Neuron (in vitro differentiated cells): ENCODE data around the gene EHBP1.

Experiments
- H2AFZ ChIP-seq: one replicate; pipeline ENCODE4 v1.6.1; 2013; ENCODE audit warnings: low read depth, mild to moderate bottlenecking, inconsistent platforms, low read length, moderate library complexity
- H3K27me3 ChIP-seq: one replicate; pipeline ENCODE4 v1.6.1; 2013; ENCODE audit warnings: low read length; ENCODE audit not compliant: insufficient read depth
- H3K36me3 ChIP-seq: one replicate; pipeline ENCODE4 v1.6.1; 2013; ENCODE audit warnings: low read length; ENCODE audit not compliant: insufficient read depth
- H3K4me1 ChIP-seq: one replicate; pipeline ENCODE4 v1.6.1; 2013; ENCODE audit warnings: low read length; ENCODE audit not compliant: insufficient read depth
- H3K4me3 ChIP-seq: 2 replicates; pipeline ENCODE4 v1.5.1; 2013; ENCODE audit warnings: mild to moderate bottlenecking, low read length, moderate library complexity
- H3K9me3 ChIP-seq: one replicate; pipeline ENCODE4 v1.6.1; 2013; ENCODE audit warnings: low read length

The EHBP1 gene

DNA sequence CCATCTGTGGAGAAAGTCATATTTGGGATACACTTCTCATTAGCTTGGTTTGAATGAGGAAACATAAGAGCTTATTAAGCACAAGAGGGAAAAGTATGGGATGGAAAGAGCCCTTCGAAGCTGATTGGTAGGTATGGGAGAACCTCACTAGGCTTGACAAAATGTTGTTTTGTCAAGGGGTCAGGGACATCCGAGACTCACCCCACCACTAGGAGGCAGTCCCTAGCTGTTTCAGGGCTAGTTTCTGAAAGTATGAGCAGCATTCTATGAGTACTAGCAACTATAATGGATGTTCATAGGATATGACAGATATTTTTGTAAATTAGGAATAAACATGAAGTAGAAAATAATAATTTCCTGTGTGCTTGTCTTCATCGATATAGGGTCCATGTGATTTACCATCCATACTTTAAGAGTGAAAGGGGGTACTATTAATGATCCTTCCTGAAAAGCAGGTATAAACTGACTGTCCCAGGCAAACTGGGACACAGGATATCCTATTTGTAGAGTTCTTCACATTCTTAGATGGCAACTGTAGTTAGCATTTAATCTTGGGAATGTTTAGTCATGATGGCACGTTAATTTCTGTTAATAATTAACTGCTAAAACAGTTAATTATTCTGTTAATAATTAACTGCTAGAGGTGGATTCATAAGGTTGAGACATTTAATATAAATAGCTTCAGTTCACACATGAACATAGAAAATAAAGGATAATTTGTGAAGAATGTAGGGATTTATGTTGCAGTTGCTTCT, 373.5 kb downstream of the EHBP1 start:
- H3K9me3 ChIP-seq = no peaks in the 10 kb centered on the region
- no peaks in the 10 kb centered on the region for H3K27me3 ChIP-seq
- H3K4me1 ChIP-seq = no peaks in the 10 kb centered on the region
- H3K36me3 ChIP-seq = no peaks in the 10 kb centered on the region
- no peak overlapping the region for H3K4me3 ChIP-seq
- H2AFZ ChIP-seq = no peak overlapping the region

DNA sequence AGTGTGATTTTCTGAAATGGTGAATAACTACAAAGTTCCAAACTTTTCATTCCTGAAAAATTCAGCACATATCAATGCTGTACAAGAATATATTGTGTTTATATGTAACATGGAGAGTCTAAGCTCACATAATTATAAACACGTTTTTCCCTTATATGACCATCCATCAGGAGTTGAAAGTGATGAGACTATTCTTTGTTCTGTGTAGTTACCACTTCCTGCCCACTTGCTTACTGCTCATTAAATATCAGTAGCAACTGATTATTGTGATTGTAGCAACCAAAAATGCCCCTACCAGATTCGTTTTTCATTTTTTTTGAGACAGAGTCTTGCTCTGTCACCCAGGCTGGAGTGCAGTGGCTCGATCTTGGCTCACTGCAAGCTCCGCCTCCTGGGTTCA, 375.9 kb downstream of the EHBP1 start:
- H2AFZ ChIP-seq = no peak overlapping the region
- no peaks in the 10 kb centered on the region for H3K9me3 ChIP-seq
- H3K36me3 ChIP-seq = no peaks in the 10 kb centered on the region
- no peak overlapping the region for H3K4me3 ChIP-seq
- H3K4me1 ChIP-seq = no peaks in the 10 kb centered on the region
- no peaks in the 10 kb centered on the region for H3K27me3 ChIP-seq

DNA sequence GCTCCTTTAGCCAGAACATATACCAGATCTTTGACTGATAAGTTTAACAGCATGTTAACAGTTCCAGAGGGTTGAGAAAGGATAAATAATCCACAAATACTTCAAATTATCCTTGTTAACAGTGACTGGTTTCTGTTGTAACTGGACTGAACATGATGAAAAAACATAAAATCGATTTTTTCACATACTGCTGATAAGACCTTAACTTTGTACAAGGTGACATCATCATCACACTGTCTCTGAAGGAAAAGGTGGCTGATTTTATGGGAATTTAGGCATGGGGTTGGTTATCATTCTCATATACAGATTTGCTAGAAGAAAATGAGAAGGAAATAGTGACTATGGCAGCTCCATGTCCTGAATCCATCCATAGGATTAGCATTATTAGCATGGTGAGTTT, 381.2 kb downstream of the EHBP1 start:
- Histone ChIP-seq H3K27me3 (no peaks in the 10 kb centered on the region), H3K4me3 (no peak overlapping the region), H3K4me1 (no peaks in the 10 kb centered on the region), H2AFZ (no peak overlapping the region), H3K9me3 (no peaks in the 10 kb centered on the region), H3K36me3 (no peaks in the 10 kb centered on the region)

DNA sequence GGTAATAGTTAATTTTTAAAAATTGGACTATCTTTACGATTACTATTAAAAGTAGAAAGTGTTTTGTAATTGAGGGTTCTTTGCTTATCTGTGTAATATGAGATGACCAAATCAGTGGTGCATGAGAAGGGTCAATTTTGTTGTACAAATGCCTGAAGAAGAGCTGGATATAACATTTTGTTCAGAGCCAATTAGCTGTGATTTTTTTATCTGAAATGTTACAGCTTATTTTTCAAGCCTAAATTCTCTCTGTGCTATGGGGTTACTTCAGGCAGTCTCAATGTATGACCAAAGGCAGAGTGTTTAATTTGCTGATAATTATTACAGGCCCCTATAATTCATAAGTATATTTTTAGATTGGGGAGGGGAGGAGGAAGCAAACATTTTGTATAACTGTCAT, 386.9 kb downstream of the EHBP1 start:
- no peak overlapping the region for H3K4me3 ChIP-seq

DNA sequence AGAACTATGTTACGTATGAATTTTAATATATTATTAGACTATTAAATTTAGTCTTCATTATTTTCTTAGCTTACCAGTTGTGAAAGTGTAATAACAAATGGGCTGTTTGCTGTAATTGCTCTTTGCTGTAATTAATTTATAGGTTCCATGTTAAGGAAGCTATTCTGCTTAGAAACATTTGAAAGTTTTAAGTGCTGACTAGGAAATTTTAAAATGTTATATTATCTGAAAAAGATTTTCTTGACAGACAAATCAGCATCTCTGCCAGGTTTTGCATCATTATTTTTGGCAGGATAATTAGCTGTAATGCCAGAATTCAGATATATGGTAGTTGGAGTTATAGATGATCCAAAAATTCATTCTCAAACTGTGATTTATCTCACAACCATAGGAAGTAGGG, 387.3 kb downstream of the EHBP1 start:
- Histone ChIP-seq H3K4me1 (no peaks in the 10 kb centered on the region), H3K4me3 (no peak overlapping the region), H3K27me3 (no peaks in the 10 kb centered on the region), H2AFZ (no peak overlapping the region), H3K36me3 (no peaks in the 10 kb centered on the region), H3K9me3 (no peaks in the 10 kb centered on the region)

More for the DNA sequence above, 386.9 kb downstream of the EHBP1 start:
- Histone ChIP-seq H3K4me1 (no peaks in the 10 kb centered on the region), H3K27me3 (no peaks in the 10 kb centered on the region), H3K9me3 (no peaks in the 10 kb centered on the region), H2AFZ (no peak overlapping the region), H3K36me3 (no peaks in the 10 kb centered on the region)

DNA sequence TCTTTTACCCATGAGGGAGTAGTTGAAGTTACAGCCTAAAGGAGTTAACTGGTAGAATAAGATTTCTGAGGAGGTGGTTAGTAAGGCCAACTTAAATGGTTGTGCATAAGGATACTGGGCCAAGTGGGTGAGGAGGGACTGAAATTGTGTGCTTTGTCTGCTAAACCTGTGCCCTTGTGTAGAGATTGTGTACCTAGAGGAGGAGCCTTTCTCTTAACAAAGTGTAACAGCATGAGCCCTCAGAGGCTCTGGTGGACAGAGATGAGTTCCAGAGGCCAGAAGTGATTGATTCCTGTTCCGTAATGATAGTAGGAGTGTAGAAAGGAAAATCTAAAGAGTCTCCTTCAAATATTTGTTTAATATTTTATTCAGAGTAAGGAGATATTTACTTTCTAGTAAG, 388.0 kb downstream of the EHBP1 start:
- Histone ChIP-seq H3K9me3 (no peaks in the 10 kb centered on the region), H3K4me3 (no peak overlapping the region), H2AFZ (no peak overlapping the region), H3K27me3 (no peaks in the 10 kb centered on the region), H3K36me3 (no peaks in the 10 kb centered on the region), H3K4me1 (no peaks in the 10 kb centered on the region)
